ENCODE results near the gene TOM1L2. TPM values are rescaled to one million over a fixed set of nuclear protein-coding genes. Genes with fewer than 3 reads are reported as not detected.

Gene TOM1L2
- total and polyA plus RNA-seq, 11 donors: 122 to 345 (median 247) TPM

- TF ChIP-seq, protein P1, sequence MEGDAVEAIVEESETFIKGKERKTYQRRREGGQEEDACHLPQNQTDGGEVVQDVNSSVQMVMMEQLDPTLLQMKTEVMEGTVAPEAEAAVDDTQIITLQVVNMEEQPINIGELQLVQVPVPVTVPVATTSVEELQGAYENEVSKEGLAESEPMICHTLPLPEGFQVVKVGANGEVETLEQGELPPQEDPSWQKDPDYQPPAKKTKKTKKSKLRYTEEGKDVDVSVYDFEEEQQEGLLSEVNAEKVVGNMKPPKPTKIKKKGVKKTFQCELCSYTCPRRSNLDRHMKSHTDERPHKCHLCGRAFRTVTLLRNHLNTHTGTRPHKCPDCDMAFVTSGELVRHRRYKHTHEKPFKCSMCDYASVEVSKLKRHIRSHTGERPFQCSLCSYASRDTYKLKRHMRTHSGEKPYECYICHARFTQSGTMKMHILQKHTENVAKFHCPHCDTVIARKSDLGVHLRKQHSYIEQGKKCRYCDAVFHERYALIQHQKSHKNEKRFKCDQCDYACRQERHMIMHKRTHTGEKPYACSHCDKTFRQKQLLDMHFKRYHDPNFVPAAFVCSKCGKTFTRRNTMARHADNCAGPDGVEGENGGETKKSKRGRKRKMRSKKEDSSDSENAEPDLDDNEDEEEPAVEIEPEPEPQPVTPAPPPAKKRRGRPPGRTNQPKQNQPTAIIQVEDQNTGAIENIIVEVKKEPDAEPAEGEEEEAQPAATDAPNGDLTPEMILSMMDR (IDR thresholded peaks at IDR 0.05): no peak
- no peak for TF ChIP-seq POLR2A (IDR thresholded peaks at IDR 0.05)
- Histone ChIP-seq H3K27me3 (no peaks in the 10 kb centered on the region), H3K27ac (peak overlapping the region in 1 of 12 donors; percentile 98), H3K4me3 (no peak overlapping the region), H3K4me1 (peaks cover 16 to 74% (median 47%) of the 10 kb centered on the region in 12 donors), H3K9me3 (no peaks in the 10 kb centered on the region), H3K36me3 (peaks cover 0 to 15% (median 0%) of the 10 kb centered on the region in 9 donors)
- ATAC-seq (no peak), DNase-seq (no peak)
- 83 to 86% (median 84%) methylated on average over 8 of the region's 8 CpGs for WGBS, 4 donors
- intact Hi-C loops (cut with DNase I): no loop called here
Observed at GRCh38 chr17:17833658-17834357, 138.4 kb downstream of the TOM1L2 start.

- intact Hi-C loops (cut with DNase I): no loop called here
- Histone ChIP-seq H3K4me1 (peaks cover 4 to 56% (median 29%) of the 10 kb centered on the region in 12 donors), H3K4me3 (no peak overlapping the region), H3K9me3 (no peaks in the 10 kb centered on the region), H3K36me3 (peaks cover 0 to 15% (median 0%) of the 10 kb centered on the region in 9 donors), H3K27me3 (no peaks in the 10 kb centered on the region), H3K27ac (peak overlapping the region in 6 of 12 donors; percentile 34 to 79 (median 74))
- 91 to 97% (median 94%) methylated on average over 2 of the region's 2 CpGs for WGBS, 4 donors
- no peak for TF ChIP-seq POLR2A (IDR thresholded peaks at IDR 0.05)
- TF ChIP-seq, protein P1 (IDR thresholded peaks at IDR 0.05): no peak
- ATAC-seq: no peak
- DNase-seq: no peak
Observed at GRCh38 chr17:17832032-17832363, 140.2 kb downstream of the TOM1L2 start.

- no peak overlapping the region for H3K4me3 ChIP-seq
- no peak for TF ChIP-seq POLR2A (IDR thresholded peaks at IDR 0.05)
- TF ChIP-seq, protein P1 (IDR thresholded peaks at IDR 0.05): no peak
- ATAC-seq: peak in 2 of 4 donors; percentile 25 to 26
- peaks cover 0 to 56% (median 26%) of the 10 kb centered on the region in 12 donors for H3K4me1 ChIP-seq
- H3K9me3 ChIP-seq: no peaks in the 10 kb centered on the region
- peak overlapping the region in 7 of 12 donors; percentile 4 to 79 (median 72) for H3K27ac ChIP-seq
- H3K36me3 ChIP-seq: peaks cover 0 to 15% (median 0%) of the 10 kb centered on the region in 9 donors
- H3K27me3 ChIP-seq: no peaks in the 10 kb centered on the region
- intact Hi-C loops (cut with DNase I): no loop called here
- WGBS, 4 donors: 36 to 58% (median 49%) methylated on average over 12 of the region's 12 CpGs
- peak in 1 of 5 donors; percentile 71 for DNase-seq
Observed at GRCh38 chr17:17831208-17832031, 140.8 kb downstream of the TOM1L2 start.

DNA sequence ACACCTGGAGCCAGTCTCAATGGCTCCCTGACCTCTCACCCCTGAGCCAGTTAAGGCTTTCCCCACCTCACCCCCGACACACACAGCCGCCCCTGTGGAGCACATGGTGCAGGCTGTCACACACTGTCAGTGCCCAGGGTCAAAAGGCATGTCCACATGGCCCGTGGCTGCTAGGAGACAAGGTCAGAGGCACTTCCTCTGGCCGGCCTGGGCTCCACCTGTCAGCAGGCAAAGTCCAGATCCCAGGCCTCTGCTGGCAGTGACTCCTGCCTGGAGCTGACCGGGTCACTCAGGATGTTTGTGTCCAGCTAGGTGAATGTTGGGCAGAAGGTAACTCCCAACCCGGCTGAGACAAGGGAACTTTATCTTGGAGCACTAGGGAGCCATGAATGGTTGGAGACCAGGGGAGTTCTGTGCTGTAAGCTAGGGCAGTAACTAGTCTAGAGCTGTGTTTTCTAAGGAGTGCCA lies 141.4 kb downstream of the TOM1L2 start:
- no peaks in the 10 kb centered on the region for H3K9me3 ChIP-seq
- TF ChIP-seq, protein P1 (IDR thresholded peaks at IDR 0.05): no peak
- TF ChIP-seq POLR2A (IDR thresholded peaks at IDR 0.05): no peak
- H3K27me3 ChIP-seq: no peaks in the 10 kb centered on the region
- peak in 1 of 4 donors; percentile 4 for ATAC-seq
- DNase-seq: no peak
- peak overlapping the region in 7 of 12 donors; percentile 4 to 79 (median 72) for H3K27ac ChIP-seq
- 29 to 47% (median 35%) methylated on average over 4 to 6 of the region's 6 CpGs for WGBS, 4 donors
- H3K36me3 ChIP-seq: peaks cover 0 to 15% (median 0%) of the 10 kb centered on the region in 9 donors
- no peak overlapping the region for H3K4me3 ChIP-seq
- H3K4me1 ChIP-seq: peaks cover under 1 to 59% (median 27%) of the 10 kb centered on the region in 12 donors
- intact Hi-C loops (cut with DNase I): no loop called here

Data from heart left ventricle (tissue), 16 donors.